Bronchial epithelial cell (primary cell): ENCODE results near the gene SELENOV. TPM values are rescaled to one million over a fixed set of nuclear protein-coding genes. Genes with fewer than 3 reads are reported as not detected.

Experiments
- DNase-seq: peaks from one replicate; pipeline ENCODE4 v3.0.0-alpha.2; 2010; ENCODE audit warnings: low read depth
- FAIRE-seq: peaks from 2 replicates; lab custom pipeline; 2011; peaks lifted over from hg19 to GRCh38; lab: Jason Lieb, UNC
- H3K27me3 ChIP-seq: 2 replicates; pipeline ENCODE4 v1.5.1; 2011; ENCODE audit warnings: low read length; ENCODE audit not compliant: control insufficient read depth, insufficient read depth
- H3K36me3 ChIP-seq: 2 replicates; pipeline ENCODE4 v1.5.1; 2011; ENCODE audit warnings: low read length; ENCODE audit not compliant: control insufficient read depth, insufficient read depth
- H3K4me3 ChIP-seq: 2 replicates; pipeline ENCODE4 v1.5.1; 2011; ENCODE audit warnings: mild to moderate bottlenecking, low read depth, low read length, control low read depth
- total RNA-seq: library from RNA; depleted of rRNA; stranded (reverse); fragments of >200 nt; gene quantifications from 2 replicates; pipeline ENCODE4 v1.2.1, GENCODE V29; 2014
- TF ChIP-seq, protein P1 (sequence below): IDR thresholded peaks from 2 replicates; pipeline ENCODE4 v1.5.1; 2011; ENCODE audit warnings: mild to moderate bottlenecking, moderate library complexity, low read length, control low read depth, inconsistent platforms; ENCODE audit not compliant: insufficient read depth, severe bottlenecking

SELENOV gene
- total RNA-seq, 1 donor from 2014 or later = not detected

- DNase-seq = no peak
- TF ChIP-seq, protein P1, sequence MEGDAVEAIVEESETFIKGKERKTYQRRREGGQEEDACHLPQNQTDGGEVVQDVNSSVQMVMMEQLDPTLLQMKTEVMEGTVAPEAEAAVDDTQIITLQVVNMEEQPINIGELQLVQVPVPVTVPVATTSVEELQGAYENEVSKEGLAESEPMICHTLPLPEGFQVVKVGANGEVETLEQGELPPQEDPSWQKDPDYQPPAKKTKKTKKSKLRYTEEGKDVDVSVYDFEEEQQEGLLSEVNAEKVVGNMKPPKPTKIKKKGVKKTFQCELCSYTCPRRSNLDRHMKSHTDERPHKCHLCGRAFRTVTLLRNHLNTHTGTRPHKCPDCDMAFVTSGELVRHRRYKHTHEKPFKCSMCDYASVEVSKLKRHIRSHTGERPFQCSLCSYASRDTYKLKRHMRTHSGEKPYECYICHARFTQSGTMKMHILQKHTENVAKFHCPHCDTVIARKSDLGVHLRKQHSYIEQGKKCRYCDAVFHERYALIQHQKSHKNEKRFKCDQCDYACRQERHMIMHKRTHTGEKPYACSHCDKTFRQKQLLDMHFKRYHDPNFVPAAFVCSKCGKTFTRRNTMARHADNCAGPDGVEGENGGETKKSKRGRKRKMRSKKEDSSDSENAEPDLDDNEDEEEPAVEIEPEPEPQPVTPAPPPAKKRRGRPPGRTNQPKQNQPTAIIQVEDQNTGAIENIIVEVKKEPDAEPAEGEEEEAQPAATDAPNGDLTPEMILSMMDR = no peak
- FAIRE-seq = no peak
- Histone ChIP-seq H3K27me3 (peaks cover 5% of the 10 kb centered on the region), H3K36me3 (no peaks in the 10 kb centered on the region), H3K4me3 (no peak overlapping the region)
These were observed 17.3 kb upstream of the SELENOV start for GRCh38 chr19:39497701-39497995.

DNA sequence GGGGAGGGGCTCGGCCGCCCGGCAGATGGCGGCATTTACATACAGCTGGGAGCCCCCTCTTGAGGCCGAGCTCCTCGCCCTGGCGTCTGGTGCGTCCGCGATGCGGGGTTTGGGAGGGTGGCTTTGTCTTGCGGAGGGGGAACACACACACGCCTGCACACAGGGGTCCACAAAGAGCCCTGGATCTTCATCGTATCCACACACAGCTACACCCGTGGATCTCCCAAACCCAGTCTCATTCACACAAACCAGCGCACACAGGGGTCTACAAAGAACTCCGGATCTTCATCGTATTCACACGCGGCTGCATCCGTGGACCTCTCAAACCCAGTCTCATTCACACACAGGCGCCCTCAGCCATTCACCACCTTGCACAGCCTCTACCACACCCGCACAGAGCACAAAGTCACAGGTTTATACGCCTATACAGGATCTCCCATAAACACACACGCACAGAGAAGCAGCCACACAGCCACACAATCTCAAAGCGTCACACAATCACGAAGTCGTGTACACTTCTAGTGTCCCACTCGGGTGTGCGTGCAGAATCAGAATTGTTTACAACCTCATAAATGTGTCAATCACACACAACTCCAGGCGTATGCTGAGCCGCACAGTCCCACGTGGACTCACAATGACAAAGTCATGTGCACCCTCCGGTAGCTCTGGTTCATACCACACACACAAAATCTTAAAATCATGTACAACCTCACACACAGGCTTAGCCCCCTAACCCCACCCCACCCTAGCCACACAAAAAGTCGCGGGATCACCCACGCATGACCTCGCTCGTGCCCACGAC, 16.7 kb upstream of the SELENOV start:
- no peak for DNase-seq
- Histone ChIP-seq H3K36me3 (no peaks in the 10 kb centered on the region), H3K4me3 (no peak overlapping the region), H3K27me3 (peaks cover 5% of the 10 kb centered on the region)
- peak; percentile 68 for FAIRE-seq
- TF ChIP-seq, protein P1 = peak; percentile 31

DNA sequence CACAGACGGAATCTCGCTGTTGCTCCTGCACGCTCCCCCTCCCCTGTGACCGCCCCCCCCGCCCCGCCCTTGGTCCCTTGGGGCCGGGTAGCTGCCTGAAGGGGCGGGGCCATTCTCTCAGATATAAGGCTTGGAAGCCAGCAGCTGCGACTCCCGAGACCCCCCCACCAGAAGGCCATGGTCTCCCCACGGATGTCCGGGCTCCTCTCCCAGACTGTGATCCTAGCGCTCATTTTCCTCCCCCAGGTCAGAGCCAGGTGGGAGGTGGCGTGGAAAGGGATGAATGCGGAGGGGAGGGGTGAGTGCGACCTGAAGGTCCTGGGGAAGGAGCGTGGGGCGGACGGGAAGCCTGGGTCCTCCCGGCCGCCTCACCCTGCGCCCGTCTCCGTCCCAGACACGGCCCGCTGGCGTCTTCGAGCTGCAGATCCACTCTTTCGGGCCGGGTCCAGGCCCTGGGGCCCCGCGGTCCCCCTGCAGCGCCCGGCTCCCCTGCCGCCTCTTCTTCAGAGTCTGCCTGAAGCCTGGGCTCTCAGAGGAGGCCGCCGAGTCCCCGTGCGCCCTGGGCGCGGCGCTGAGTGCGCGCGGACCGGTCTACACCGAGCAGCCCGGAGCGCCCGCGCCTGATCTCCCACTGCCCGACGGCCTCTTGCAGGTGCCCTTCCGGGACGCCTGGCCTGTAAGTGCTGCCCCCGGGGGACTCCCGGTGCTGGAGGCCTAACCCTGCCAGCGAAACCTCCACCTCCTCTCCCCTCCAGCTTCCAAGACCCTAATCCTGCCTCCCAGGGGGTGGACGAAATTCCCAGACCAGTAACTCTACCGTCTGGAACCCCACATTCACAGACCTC, 15.9 kb upstream of the SELENOV start, which contains the start of gene DLL3:
DLL3 (plus strand) TSS at position 150 of the 845 bp plus-strand sequence; CDS start at position 178, 28 bp downstream.
- Histone ChIP-seq H3K27me3 (peaks cover 5% of the 10 kb centered on the region), H3K36me3 (no peaks in the 10 kb centered on the region), H3K4me3 (no peak within 1 kb of the TSS)
- TF ChIP-seq, protein P1 = no peak
- FAIRE-seq (no peak), DNase-seq (no peak)

- peaks cover 5% of the 10 kb centered on the region for H3K27me3 ChIP-seq
- H3K4me3 ChIP-seq = no peak overlapping the region
- FAIRE-seq (no peak), DNase-seq (no peak)
- H3K36me3 ChIP-seq = no peaks in the 10 kb centered on the region
- TF ChIP-seq, protein P1 = no peak
These were observed 15.0 kb upstream of the SELENOV start for GRCh38 chr19:39499932-39500331.

GRCh38 chr19:39500543-39500942, 14.4 kb upstream of the SELENOV start:
- DNase-seq (no peak), FAIRE-seq (no peak)
- Histone ChIP-seq H3K27me3 (peaks cover 5% of the 10 kb centered on the region), H3K4me3 (no peak overlapping the region), H3K36me3 (no peaks in the 10 kb centered on the region)
- TF ChIP-seq, protein P1 = no peak
